ENCODE data around the gene C17orf75.

The C17orf75 gene

DNA sequence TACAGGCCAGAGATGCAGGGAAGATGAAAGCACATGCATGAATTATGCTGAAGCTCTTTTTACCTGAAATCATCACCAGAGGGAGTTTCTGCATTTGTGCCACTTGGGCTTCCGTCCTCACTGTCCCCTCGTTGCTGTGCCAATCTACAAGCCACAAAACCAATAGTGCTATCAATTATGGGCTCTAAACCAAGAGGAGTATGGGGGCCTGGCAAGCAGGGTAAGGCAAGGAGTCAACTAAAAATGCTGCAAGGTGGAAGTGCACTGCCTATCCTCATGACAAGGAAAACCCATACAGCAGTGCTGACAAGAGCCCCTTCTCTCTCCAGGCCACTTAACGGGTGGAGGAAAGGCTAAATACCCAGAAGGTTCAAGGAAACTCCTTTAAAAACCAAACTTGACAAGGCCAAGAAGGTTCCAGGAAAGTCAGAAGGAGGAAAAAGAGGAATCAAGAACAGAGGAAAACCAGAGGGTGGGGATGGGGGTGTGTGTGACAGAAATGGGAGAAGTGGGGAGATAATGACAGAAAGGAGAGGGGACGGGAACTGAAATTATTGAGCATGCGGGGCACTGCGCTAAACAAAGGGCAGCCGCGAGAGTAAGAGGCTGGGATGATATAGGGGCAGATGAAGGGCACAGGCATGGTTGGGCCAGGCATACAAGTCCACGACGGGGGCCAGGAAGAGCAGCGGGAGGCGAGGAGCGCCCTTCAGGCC, 674 bp downstream of the C17orf75 start:
- no peak for DNase-seq (ENCODE audit: extremely low read depth, low read depth)
- TF ChIP-seq, protein P1, sequence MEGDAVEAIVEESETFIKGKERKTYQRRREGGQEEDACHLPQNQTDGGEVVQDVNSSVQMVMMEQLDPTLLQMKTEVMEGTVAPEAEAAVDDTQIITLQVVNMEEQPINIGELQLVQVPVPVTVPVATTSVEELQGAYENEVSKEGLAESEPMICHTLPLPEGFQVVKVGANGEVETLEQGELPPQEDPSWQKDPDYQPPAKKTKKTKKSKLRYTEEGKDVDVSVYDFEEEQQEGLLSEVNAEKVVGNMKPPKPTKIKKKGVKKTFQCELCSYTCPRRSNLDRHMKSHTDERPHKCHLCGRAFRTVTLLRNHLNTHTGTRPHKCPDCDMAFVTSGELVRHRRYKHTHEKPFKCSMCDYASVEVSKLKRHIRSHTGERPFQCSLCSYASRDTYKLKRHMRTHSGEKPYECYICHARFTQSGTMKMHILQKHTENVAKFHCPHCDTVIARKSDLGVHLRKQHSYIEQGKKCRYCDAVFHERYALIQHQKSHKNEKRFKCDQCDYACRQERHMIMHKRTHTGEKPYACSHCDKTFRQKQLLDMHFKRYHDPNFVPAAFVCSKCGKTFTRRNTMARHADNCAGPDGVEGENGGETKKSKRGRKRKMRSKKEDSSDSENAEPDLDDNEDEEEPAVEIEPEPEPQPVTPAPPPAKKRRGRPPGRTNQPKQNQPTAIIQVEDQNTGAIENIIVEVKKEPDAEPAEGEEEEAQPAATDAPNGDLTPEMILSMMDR (IDR thresholded peaks at IDR 0.05; ENCODE audit: low read depth, low read length): no peak; the same call in 1 of the 2 replicates

DNA sequence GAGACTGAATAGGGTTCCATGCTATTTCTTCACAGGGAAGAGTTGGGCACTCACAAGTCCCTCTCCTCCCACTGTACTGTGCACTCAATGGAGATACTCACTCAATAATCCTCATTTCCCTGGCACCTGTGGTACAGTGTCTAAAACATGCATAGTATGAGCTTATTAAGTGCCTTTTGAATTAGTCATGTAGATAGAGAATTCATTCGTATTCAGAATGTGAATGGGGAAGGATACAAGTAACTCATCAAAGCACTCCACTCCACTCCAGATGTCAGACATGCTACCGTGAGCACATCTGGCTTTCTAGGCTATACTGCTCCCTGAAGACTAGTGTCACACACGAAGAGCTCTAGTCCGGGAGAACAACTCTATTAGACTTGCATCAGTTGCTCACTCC, 6.3 kb downstream of the C17orf75 start:
- TF ChIP-seq, protein P1 (IDR thresholded peaks at IDR 0.05; ENCODE audit: low read depth, low read length): no peak
- no peak for DNase-seq (ENCODE audit: extremely low read depth, low read depth)

DNA sequence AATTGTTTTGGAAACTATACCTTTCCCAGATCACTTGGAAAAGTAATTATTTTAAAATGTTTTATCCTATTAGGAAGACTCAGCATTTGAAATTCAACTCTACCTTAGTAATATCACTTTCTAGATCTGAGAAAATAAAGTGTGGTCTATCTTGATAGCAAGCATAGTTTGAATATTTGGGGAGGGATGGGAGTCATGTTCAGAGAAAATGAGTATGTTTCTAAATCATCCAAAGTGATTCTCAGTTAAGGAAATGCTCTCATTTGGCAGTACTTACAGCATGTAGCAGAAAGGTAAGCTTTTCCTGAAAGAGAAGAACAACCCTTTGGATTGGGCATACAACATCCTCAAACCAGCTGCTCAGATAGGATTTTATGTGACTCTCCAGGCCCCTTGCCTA, 6.9 kb downstream of the C17orf75 start:
- TF ChIP-seq, protein P1 (IDR thresholded peaks at IDR 0.05; ENCODE audit: low read depth, low read length): no peak
- no peak for DNase-seq (ENCODE audit: extremely low read depth, low read depth)

DNA sequence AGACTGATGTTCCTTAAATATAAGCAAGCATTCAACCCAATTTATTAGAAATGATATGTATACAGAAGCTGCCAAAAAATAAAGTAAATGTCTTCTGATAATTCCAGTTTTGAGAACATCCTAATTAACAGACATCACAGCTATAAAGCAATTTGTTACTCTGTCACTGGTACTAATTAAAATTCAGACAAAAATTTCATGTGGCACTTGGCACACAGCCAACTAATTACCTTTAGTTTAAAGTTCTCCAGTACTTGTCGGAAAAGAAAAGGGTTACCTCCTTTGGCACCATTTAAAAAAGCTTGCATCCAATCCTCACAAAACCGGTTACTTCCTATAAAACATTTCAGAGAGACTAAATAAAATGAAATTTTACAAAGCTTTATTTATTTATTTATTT, 8.8 kb downstream of the C17orf75 start:
- DNase-seq (ENCODE audit: extremely low read depth, low read depth): no peak
- TF ChIP-seq, protein P1 (IDR thresholded peaks at IDR 0.05; ENCODE audit: low read depth, low read length): no peak

DNA sequence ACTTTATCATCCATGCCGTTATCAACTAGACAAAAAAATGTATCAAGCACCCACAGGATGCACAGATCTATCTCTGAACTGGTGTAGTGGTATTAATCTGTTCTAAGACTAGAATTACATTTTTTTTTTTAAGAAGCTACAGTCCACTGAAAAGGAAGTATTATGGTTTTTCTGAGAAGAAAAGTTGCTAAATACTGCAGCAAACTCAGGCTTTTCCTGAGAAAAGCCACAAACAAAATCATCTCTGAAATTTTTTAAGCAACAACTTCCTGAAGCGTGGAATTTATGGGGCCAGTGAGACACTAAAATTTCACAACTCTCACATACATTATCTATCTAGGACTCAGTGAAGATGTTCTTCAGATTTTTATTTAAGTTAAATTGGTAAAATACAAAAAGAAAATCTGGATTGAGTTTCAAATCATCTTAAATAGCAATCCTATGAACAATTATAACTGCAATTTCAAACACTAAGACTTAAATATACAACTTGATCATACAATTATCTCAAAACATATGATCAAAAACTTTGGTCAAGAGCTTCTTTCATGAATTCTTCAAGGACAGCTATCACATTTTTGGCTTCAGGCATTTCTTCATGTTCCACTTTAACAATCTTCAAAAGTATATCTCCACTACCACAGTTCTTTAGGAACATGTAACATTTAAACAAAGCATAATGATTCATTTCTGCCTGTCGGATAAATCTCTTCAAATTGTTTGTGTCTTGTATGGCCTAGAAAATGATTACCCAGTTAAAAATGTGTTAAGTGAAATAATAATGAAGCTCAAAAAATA, 10.5 kb downstream of the C17orf75 start:
- TF ChIP-seq, protein P1 (IDR thresholded peaks at IDR 0.05; ENCODE audit: low read depth, low read length): no peak
- DNase-seq (ENCODE audit: extremely low read depth, low read depth): no peak

DNA sequence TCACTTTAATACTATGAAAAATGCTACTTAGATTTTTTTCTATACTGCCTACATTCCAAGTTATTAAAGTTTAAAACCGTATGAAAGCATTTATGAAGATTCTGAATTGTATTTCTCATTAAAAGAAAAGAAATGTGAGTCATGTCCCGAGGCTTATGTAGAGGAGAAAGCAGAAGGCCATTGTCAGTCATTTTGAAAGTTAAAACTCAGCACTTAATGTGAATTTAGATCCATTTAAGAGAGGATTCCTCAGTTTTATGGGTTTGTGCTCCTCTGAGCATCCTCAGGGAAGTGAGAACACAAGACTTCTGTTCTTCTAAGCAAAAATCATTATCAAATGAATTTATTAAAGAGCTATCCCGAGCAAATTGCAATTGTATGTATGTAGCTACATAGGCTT, 11.8 kb downstream of the C17orf75 start:
- TF ChIP-seq, protein P1 (IDR thresholded peaks at IDR 0.05; ENCODE audit: low read depth, low read length): no peak

DNA sequence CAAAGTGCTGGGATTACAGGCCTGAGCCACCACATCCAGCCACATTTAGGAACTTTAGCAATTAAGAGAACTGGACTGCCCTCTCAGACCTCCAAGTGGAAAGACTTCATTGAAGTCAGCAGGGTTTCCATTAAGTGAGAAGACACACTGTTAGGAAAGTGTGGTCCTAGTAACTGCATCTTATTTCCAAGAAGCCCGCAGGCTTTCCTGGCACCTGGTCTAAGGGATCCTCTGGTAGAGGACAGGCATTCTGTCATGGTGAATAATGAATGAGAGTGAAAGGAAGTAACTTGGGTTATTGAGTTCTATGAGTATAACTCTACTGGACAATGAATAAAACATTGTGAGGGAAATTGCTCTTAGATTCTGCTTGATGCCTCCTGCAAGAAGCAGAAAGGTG, 14.1 kb downstream of the C17orf75 start:
- TF ChIP-seq, protein P1 (IDR thresholded peaks at IDR 0.05; ENCODE audit: low read depth, low read length): no peak
- DNase-seq (ENCODE audit: extremely low read depth, low read depth): no peak

More for the DNA sequence above, 11.8 kb downstream of the C17orf75 start:
- no peak for DNase-seq (ENCODE audit: extremely low read depth, low read depth)

Measured in AG09319 (cell line).